ENCODE results near the gene ALDOA. TPM values are rescaled to one million over a fixed set of nuclear protein-coding genes. Genes with fewer than 3 reads are reported as not detected.

The ALDOA gene
- 100 to 1,000 TPM; 526 to 986 (median 599) TPM for total RNA-seq

DNA sequence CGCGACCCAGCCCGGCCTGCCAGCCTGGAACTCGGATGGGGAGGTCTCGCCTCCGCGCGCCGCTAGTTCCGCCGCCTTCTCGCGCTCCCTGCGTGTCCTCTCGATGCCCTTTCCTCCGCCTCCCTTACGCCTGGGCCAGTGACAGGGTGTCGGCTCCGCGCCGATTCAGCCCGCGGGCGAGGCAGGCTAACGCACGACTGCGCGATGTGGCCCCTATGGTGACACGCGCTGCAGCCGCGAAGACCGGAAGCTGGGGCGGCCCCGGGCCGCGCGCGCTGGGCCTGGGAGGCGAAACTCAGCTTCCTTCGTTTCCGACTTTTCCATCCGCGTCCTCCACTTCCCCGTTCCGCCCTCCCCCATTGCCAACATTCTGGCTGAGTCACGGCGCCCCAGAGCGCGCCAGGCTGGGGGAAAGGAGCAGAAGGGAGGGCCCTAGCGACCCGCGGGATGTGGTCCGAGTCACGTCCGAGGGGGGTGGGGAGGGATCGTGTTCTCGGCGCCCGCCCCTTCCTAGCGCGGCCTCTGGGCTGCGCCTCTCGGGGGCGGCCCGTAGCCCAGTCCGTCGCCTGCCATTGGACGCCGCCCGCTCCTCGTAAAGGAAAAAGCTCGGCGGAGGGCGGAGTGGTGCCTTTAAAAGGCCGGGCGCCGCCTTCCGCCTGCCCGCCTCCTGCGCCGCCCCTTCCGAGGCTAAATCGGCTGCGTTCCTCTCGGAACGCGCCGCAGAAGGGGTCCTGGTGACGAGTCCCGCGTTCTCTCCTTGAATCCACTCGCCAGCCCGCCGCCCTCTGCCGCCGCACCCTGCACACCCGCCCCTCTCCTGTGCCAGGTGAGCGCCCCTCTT is at the start of gene ALDOA:
ALDOA (plus strand) TSS at position 659 of the 841 bp plus-strand sequence. CDS start 1,138 bp downstream, outside the sequence.
- no peak for TF ChIP-seq CTCF (IDR thresholded peaks at IDR 0.05; ENCODE audit: low read depth)

GRCh38 chr16:30016555-30017276 is 48.8 kb upstream of the ALDOA start:
- TF ChIP-seq CTCF (IDR thresholded peaks at IDR 0.05; ENCODE audit: low read depth): no peak

GRCh38 chr16:30017277-30017656 is 48.3 kb upstream of the ALDOA start:
- TF ChIP-seq CTCF (IDR thresholded peaks at IDR 0.05; ENCODE audit: low read depth): no peak

DNA sequence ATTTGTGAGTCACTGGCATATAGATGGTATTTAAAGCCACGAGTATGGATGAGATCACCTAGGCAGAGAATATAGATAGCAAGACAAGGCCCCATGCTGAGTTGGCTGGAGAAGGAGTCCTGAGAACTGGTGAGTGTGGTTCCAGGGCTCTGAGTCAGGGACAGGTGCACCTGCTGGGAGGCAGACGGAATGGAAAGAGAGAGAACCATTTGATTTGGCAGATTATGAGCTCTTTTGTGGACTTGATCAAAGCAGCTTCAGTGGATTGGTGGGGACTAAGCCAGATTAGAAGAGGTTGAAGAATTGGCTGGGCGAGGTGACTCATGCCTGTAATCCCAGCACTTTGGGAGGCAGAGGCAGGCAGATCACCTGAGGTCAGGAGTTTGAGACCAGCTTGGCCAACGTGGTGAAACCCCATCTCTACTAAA is 46.8 kb upstream of the ALDOA start:
- no peak for TF ChIP-seq CTCF (IDR thresholded peaks at IDR 0.05; ENCODE audit: low read depth)

GRCh38 chr16:30022887-30023286 is 42.7 kb upstream of the ALDOA start, which contains the start of gene C16orf92:
C16orf92 (plus strand) TSS chr16:30023198; CDS start chr16:30023341, 143 bp downstream.
- no peak for TF ChIP-seq CTCF (IDR thresholded peaks at IDR 0.05; ENCODE audit: low read depth)

GRCh38 chr16:30023586-30023985 is 42.0 kb upstream of the ALDOA start:
- no peak for TF ChIP-seq CTCF (IDR thresholded peaks at IDR 0.05; ENCODE audit: low read depth)

DNA sequence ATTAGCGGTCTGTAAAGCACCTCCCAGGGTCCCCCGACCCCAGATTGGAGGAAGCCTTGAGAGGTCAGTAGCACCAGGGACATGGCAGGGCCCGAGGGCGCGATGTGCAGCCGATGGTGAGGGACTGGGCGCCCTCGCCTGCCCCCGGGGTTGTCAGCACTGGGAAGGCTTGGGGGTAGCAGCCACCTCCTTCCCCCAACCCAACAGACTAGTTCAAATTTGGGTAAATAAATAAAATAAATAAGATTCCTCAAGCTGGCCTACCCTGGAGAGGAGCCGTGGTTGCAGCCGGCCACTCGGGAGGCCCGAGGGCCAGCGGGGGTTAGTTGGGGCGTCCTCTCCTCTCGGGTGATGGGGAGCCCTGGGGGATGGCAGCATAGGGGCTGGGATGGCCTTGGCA is 41.1 kb upstream of the ALDOA start:
- TF ChIP-seq CTCF (IDR thresholded peaks at IDR 0.05; ENCODE audit: low read depth): no peak
